Testis (tissue), 2 donors: ENCODE results near the gene EIF1B.

Source experiments
- POLR2A ChIP-seq: fragments of 450-650 bp; IDR thresholded peaks from one replicate; pipeline ENCODE4 v1.6.1; 2017; ENCODE audit warnings: antibody characterized with exemption, mild to moderate bottlenecking, moderate library complexity
- TF ChIP-seq, protein P1 (sequence below), 3 experiments: fragments of 450-650 bp in 2 of 3; fragments of 200-600 bp in 1 of 3; sonication (generic) in 1 of 3; IDR thresholded peaks; one replicate each; pipeline ENCODE4 v1.5.1; 2016 to 2019; ENCODE audit warnings: antibody characterized with exemption in 3 of 3, mild to moderate bottlenecking in 2 of 3, moderate library complexity in 1 of 3

DNA sequence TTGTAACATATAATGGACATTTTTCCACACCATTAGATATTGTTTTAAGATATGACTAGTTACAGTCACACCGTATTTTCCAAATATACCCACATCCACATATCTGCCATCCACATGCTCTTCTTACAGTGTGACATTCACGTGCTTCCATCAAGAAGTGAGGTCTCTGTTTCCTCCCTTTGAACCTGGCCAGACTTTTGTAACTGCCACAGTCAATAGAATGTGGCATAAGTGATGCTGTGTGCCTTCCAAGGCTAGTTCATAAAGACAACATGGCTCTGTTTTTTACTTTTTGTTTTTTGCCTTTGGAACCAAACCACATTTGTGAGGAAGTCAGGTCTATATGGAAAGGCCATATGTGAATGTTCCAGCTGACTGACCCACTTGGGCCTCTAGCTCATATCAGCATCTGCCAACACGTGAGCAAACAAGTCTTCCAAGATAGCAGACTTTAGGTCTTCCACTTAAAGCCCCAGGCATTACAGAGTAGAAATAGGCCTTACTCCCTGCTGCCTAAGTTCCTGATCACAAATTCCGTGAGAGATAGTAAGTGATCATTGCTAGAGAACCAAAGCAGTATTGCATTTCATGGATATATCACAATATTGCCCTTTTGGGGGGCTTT is 27.1 kb downstream of the EIF1B start:
- TF ChIP-seq, protein P1, sequence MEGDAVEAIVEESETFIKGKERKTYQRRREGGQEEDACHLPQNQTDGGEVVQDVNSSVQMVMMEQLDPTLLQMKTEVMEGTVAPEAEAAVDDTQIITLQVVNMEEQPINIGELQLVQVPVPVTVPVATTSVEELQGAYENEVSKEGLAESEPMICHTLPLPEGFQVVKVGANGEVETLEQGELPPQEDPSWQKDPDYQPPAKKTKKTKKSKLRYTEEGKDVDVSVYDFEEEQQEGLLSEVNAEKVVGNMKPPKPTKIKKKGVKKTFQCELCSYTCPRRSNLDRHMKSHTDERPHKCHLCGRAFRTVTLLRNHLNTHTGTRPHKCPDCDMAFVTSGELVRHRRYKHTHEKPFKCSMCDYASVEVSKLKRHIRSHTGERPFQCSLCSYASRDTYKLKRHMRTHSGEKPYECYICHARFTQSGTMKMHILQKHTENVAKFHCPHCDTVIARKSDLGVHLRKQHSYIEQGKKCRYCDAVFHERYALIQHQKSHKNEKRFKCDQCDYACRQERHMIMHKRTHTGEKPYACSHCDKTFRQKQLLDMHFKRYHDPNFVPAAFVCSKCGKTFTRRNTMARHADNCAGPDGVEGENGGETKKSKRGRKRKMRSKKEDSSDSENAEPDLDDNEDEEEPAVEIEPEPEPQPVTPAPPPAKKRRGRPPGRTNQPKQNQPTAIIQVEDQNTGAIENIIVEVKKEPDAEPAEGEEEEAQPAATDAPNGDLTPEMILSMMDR (IDR thresholded peaks at IDR 0.05): no peak
- TF ChIP-seq POLR2A: no peak
